Ectodermal cell (in vitro differentiated cells): ENCODE results near the gene OLFML3.

Experiments
- H3K27ac ChIP-seq: 2 replicates; pipeline ENCODE4 v1.7.0; 2013; ENCODE audit warnings: mild to moderate bottlenecking, low read depth, low read length; ENCODE audit not compliant: insufficient read depth, poor library complexity, severe bottlenecking
- H3K27me3 ChIP-seq: 2 replicates; pipeline ENCODE4 v1.7.0; 2013; ENCODE audit warnings: mild to moderate bottlenecking, low read length; ENCODE audit not compliant: insufficient read depth, control insufficient read depth, poor library complexity, severe bottlenecking
- H3K36me3 ChIP-seq: one replicate; pipeline ENCODE4 v1.7.0; 2013; ENCODE audit warnings: low read length; ENCODE audit not compliant: control insufficient read depth, insufficient read depth
- H3K4me1 ChIP-seq: one replicate; pipeline ENCODE4 v1.7.0; 2013; ENCODE audit warnings: low read length; ENCODE audit not compliant: control insufficient read depth, insufficient read depth
- H3K4me3 ChIP-seq: 2 replicates; pipeline ENCODE4 v1.7.0; 2013; ENCODE audit warnings: low read depth, low read length, control low read depth; ENCODE audit not compliant: insufficient read depth
- H3K9me3 ChIP-seq: 2 replicates; pipeline ENCODE4 v1.7.0; 2013; ENCODE audit warnings: mild to moderate bottlenecking, low read length, moderate library complexity; ENCODE audit not compliant: control insufficient read depth
- WGBS, 2 experiments: methylation state at CpG; one replicate each; pipeline ENCODE4 v1.1.7; 2013; ENCODE audit warnings: missing lambda C conversion rate in 2 of 2; 5-methylcytosine and 5-hydroxymethylcytosine counted together

OLFML3 gene

DNA sequence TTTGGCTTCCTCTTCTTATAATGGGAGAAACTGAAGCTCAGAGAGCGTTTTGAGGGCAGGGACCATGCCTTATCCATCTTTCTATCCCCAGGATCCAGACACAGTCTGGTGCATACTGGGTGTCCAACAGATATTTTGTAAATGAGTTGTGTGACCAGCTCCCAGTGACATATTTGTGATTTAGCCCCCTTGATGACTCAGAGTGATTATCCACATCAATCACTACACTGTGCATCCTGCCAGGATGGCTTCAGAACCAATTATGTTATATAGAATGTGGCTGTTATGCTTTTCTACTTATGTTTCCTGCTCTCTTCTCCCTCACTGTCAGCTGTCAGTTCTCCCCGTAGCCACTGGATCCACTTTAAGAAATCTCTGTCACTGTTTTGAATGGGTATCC, 11.3 kb downstream of the OLFML3 start:
- no peaks in the 10 kb centered on the region for H3K36me3 ChIP-seq
- H3K4me3 ChIP-seq = no peak overlapping the region
- WGBS, 2 experiments = 83 to 86% methylated on average over 2 of the region's 2 CpGs
- no peaks in the 10 kb centered on the region for H3K27me3 ChIP-seq
- no peak overlapping the region for H3K27ac ChIP-seq
- H3K4me1 ChIP-seq = no peaks in the 10 kb centered on the region
- H3K9me3 ChIP-seq = no peaks in the 10 kb centered on the region

DNA sequence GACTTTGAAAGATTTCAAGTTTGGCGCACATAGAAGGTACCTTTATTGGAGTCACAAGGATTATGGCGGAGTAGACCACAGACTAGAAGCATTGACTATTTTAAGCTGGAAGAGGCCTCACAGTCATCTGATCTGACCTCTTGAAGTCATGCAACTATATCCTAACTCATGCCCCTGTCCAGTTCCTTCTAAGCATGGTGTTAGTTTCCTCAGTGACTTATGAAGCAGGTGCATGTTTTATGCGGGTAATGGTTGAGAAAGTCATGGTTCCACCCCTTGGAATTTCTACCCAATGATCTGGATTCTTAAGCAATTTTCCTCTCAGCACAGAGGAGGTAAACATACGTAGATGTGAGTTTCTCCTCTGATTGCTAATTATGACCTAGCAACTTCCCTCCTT, 11.7 kb downstream of the OLFML3 start:
- Histone ChIP-seq H3K36me3 (no peaks in the 10 kb centered on the region), H3K27me3 (no peaks in the 10 kb centered on the region), H3K27ac (no peak overlapping the region), H3K4me3 (no peak overlapping the region), H3K4me1 (no peaks in the 10 kb centered on the region), H3K9me3 (no peaks in the 10 kb centered on the region)
- 86 to 97% methylated on average over 4 of the region's 4 CpGs for WGBS, 2 experiments

DNA sequence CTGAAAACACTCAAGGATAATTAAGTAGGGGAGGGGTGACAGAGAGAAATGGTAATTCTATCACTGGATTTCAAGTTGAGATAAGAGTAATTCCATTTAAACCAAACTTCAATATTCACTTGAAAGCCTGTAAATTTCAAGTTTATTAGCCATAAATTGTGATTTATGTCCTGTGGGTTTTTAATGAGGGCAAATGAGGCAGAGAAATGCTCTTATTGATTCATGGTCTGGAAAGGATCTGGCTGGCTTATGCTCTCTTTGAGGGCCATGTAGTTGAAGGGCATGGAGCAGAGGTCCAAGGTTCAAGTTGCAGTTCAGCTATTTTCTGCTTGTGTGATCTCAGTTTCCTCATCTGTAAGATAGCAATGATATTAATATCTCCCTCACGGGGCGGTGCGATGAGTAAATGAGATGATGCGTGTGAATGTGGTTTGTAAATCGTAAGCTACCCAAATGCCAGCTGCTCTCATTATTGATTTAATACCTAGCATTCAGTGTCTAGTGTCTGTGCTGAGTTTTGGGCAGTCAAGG, 12.3 kb downstream of the OLFML3 start:
- Histone ChIP-seq H3K4me1 (no peaks in the 10 kb centered on the region), H3K27me3 (no peaks in the 10 kb centered on the region), H3K36me3 (no peaks in the 10 kb centered on the region), H3K4me3 (no peak overlapping the region), H3K27ac (no peak overlapping the region), H3K9me3 (no peaks in the 10 kb centered on the region)
- 97 to 100% methylated on average over 5 of the region's 5 CpGs for WGBS, 2 experiments

DNA sequence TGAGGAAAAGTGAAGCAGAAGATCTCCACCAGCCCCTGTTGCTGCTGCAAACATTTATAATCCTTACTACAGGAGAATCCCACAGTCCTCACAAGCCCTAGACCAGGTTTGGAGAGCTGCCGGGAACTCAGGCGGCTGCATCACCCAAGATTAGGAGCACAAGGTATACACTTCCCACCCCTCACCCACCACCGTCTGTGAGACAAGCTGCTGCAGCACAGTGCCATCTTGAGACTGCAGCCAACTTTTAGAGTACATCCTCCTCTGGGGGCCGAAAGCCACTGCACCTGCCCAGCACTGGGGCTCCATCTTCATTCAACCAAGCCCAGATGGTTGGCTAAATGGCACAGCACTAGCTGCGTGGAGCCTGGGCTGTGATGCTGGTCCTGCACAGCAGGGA, 13.8 kb downstream of the OLFML3 start:
- H3K9me3 ChIP-seq = no peaks in the 10 kb centered on the region
- no peaks in the 10 kb centered on the region for H3K4me1 ChIP-seq
- no peaks in the 10 kb centered on the region for H3K27me3 ChIP-seq
- no peak overlapping the region for H3K27ac ChIP-seq
- WGBS, 2 experiments = 93 to 94% methylated on average over 5 of the region's 5 CpGs
- H3K4me3 ChIP-seq = no peak overlapping the region
- no peaks in the 10 kb centered on the region for H3K36me3 ChIP-seq

DNA sequence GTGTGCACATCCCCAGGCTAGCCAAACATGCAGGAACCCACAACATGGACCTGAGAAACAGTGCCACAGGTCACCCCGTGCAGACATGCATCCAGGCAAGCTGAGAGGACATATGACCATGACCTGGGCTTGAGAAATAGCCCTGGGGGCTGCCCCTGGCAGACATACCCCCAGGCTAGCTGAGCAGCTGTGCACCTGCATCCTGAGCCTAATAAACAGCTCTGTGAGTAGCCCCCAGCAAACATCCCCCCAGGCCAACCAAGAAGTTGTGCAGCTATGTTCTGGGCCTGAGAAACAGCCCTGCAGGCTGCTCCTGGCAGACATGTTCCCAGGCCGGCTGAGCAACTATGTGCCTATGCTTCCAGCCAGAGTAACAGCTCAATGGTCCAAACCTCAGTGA, 14.5 kb downstream of the OLFML3 start:
- no peaks in the 10 kb centered on the region for H3K36me3 ChIP-seq
- no peaks in the 10 kb centered on the region for H3K4me1 ChIP-seq
- 93 to 95% methylated on average over 2 of the region's 2 CpGs for WGBS, 2 experiments
- no peaks in the 10 kb centered on the region for H3K9me3 ChIP-seq
- H3K27me3 ChIP-seq = no peaks in the 10 kb centered on the region
- no peak overlapping the region for H3K4me3 ChIP-seq
- H3K27ac ChIP-seq = no peak overlapping the region

DNA sequence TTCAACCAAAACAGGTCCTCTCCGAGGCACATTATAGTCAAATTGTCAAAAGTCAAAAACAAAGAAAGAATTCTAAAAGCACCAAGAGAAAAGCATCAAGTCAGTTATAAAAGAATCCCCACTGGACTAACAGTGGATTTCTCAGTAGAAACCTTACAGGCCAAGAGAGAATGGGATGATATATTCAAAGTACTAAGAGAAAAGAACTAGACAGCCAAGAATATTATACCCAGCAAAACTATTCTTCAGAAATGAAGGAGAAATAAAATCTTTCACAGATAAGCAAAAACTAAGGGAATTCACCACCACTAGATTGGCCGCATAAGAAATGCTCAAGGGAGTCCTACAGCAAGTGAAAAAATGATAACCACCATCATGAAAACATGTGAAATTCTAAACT, 16.1 kb downstream of the OLFML3 start:
- Histone ChIP-seq H3K4me3 (no peak overlapping the region), H3K27me3 (no peaks in the 10 kb centered on the region), H3K27ac (no peak overlapping the region), H3K9me3 (no peaks in the 10 kb centered on the region), H3K4me1 (no peaks in the 10 kb centered on the region), H3K36me3 (no peaks in the 10 kb centered on the region)
- WGBS, 2 experiments = 83 to 97% methylated on average over 2 of the region's 2 CpGs

DNA sequence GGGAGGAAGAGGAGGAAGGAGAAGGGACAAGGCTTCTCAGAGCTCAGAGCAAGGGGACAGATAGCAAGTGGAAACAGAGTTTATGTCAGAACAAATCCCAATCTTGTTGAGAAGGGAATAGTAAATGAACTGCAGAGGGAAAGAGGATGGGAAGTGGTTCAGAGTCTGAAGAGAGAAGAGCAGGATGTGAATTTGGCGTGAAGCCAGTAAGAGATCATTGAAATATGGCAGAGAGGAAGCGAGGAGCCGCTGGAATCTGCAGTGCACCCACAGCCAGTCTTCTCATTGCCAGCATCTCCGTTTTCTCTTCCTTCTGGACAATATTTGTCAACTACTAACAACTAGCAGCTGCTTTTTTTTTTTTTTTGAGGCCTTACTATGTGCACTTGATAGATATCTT, 19.1 kb downstream of the OLFML3 start:
- Histone ChIP-seq H3K36me3 (no peaks in the 10 kb centered on the region), H3K27ac (no peak overlapping the region), H3K9me3 (no peaks in the 10 kb centered on the region), H3K4me1 (peaks cover 14% of the 10 kb centered on the region), H3K4me3 (no peak overlapping the region), H3K27me3 (no peaks in the 10 kb centered on the region)
- WGBS, 2 experiments = 89 to 96% methylated on average over 4 of the region's 4 CpGs

DNA sequence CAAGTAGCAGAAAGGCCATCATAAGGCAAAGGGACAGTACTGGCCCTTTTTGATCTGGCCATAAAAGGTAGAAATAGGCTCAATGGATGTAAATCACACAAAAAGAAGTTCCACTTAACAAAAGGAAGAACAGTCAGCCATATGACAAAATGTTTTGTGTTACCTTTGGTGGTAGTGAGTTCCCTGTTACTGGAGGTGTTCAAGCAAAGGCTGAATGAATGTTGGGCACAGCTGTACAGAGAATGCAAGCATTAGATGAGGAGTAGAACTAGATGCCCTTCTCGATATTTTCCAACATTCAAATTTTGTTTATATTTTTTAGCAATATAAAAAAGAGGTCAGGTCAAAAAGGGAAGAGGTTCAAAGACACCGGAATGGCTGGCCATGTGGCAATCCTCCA, 20.0 kb downstream of the OLFML3 start:
- Histone ChIP-seq H3K4me1 (peaks cover 15% of the 10 kb centered on the region), H3K4me3 (no peak overlapping the region), H3K9me3 (no peaks in the 10 kb centered on the region), H3K36me3 (no peaks in the 10 kb centered on the region), H3K27ac (no peak overlapping the region), H3K27me3 (no peaks in the 10 kb centered on the region)
- WGBS, 2 experiments = 91 to 97% methylated on average over 1 to 2 of the region's 2 CpGs

DNA sequence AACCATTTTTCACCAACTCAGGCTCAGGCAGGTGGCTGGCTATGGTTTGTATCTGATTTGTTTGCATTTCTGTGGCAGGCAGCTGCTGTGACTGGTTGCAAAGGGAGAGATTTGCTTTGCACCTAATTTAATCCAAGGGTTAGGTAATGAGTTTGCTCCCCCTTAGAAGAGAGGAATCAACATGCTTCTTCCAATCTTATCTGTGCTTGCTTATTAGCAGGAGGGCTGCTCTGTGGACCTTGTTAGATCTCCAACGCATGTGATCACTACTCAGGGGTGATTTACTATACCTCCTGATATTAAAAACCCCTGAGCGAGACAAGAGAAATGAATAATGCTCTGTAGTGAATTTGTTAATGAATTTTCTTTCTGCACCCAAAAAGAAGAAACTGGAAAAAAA, 20.5 kb downstream of the OLFML3 start:
- H3K9me3 ChIP-seq = no peaks in the 10 kb centered on the region
- no peak overlapping the region for H3K27ac ChIP-seq
- no peaks in the 10 kb centered on the region for H3K27me3 ChIP-seq
- peaks cover 15% of the 10 kb centered on the region for H3K4me1 ChIP-seq
- no peaks in the 10 kb centered on the region for H3K36me3 ChIP-seq
- H3K4me3 ChIP-seq = no peak overlapping the region
- WGBS, 2 experiments = 79 to 89% methylated on average over 2 of the region's 2 CpGs

DNA sequence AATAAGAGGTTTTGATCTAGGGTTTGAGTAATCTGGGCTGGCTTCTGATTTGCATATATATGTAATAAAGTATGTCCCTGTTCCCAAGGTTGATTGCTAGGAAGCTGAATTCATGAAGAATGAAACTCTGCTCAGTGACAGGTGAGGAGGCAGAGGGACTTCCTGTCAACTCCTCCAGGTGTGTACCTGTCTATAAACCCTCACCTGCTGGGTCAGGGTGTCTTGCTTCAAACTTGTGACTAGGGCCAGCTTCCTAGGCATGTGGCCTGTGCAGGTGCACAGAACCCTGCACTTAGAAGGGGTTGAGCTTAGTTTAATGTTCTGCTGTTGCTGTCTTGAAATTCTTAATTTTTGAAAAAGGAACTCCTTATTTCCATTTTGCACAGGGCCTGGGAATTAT, 21.1 kb downstream of the OLFML3 start:
- Histone ChIP-seq H3K27me3 (no peaks in the 10 kb centered on the region), H3K4me3 (no peak overlapping the region), H3K9me3 (no peaks in the 10 kb centered on the region), H3K4me1 (peaks cover 15% of the 10 kb centered on the region), H3K36me3 (no peaks in the 10 kb centered on the region), H3K27ac (no peak overlapping the region)
